Activated CD4-positive, alpha-beta T cell treated with anti-CD3 and anti-CD28 coated beads, Interleukin-2, Interleukin-6, amounts not matched to agents 100 ng/mL and 50 ng/mL, durations not matched to agents 16 hours and 8 hours (primary cell): Measurements from ENCODE around the gene SLC25A13.
"Not testable (repeated sequence)": the region's sequence is repeated elsewhere in the genome, so short reads cannot be mapped to it uniquely, and the experiment has no call there.

Experiments used
- DNase-seq: peaks from one replicate; pipeline ENCODE4 v3.0.0-alpha.2; 2020

SLC25A13 gene

GRCh38 chr7:96293911-96294310 lies 28.0 kb downstream of the SLC25A13 start:
- DNase-seq: not testable (repeated sequence)

DNA sequence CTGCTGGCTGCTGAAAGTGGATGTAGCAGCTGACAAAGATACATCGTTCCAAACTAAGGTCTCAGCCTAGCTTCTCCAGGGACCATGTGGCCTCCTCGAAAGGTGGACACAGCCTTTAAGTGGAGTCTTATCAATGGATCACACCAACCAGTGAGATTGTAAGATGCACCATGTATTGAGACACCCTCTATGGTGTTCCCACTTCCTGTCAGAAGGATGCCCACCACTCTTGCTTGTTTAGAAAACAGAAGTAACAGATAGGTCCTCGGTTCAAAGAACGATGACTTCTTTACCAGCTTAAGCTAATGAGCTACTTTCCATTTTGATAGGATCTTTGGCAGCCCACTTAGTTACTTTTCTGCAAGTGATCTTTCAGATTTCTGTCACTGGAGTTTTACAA lies 34.3 kb downstream of the SLC25A13 start:
- no peak for DNase-seq

DNA sequence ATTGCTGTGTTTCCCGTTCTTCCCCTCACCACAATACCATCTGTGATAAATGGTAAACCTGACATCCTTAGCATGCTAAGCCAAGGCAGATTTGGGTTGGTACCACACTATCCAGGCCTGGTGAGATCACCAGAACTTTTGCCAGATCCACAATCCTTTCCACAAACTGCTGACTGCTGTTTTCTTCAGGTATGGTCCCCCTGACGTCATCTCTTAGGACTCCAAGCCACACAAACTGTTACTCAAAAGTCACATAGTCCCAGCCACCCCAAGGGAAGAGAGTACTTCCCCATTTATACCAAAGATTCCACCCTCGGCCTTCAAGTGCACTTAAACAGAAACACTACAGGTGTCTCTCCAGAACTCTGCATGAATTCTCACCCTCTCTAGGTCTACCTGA lies 34.8 kb downstream of the SLC25A13 start:
- no peak for DNase-seq

GRCh38 chr7:96285579-96285978 lies 36.3 kb downstream of the SLC25A13 start:
- peak; percentile 68 for DNase-seq

GRCh38 chr7:96284835-96285234 lies 37.1 kb downstream of the SLC25A13 start:
- peak; percentile 60 for DNase-seq

DNA sequence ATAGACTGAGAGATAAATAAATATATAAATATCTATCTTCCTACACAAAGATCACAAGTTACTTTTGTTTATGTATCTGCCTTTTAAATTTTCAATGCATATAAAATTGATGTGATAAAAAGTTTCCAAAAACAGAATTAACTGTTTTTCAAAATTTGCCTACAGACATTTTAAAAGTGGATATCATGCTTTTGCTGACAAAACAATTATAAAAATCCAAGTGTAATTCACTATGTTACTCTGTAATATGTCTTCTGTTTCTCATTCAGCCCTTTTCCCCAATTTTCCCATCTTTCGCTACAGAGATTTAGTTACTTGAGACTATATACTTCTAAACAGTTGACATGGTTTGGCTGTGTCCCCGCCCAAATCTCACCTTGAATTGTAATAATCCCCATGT lies 37.7 kb downstream of the SLC25A13 start:
- DNase-seq: no peak

DNA sequence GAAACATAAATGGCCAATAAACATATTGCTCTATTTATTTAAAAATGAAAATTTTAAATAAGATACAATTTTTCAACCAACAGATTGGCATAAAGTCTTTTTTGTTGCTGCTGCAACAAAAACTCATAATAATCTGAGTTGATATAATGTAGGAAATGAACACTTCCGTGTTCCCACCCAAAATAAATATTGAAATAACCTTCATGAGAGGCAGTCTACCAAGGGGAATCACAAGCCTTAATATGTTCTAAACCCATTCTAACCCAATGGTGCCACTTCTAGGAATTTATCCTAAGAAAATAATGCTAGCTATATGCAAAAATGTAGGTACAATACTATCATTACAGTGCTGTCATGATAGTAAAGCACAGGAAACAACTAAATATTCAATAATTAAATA lies 39.1 kb downstream of the SLC25A13 start:
- no peak for DNase-seq

DNA sequence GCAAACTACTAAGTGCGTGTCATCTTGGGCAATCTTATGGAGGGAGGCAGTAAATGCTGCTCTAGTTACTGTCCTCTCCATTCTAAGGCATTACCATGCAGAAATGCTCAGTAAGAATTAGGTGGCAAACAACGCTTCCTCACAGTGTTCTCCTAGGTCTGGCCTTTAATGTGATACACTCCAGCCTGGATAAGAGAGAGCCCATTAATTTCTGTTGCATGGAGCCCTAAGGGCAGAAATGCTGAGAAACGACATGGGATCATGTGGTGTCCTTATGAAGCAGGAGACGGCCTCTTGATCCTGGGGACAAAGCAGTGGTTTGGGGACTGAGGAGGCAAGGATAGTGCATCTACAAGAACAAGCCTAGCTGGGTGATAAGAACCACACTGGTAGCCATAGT lies 44.0 kb downstream of the SLC25A13 start:
- no peak for DNase-seq

DNA sequence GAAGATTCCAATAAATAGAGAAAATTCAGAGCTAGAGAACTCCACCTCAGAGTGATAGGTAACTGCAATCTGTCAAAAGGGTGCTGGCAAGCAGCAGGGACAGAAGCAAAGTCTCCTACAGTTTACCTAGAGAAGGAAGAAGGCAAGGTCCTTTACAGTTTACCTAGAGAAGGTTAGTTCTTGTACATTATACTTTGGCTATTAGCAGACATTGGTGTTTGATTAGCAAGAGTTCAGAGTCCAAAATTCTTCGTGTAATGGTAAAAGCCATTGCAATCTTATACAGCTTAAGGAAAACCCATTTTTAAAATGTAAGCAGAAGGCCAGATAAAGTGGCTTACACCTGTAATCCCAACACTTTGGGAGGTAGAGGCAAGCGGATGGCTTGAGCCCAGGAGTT lies 45.9 kb downstream of the SLC25A13 start:
- DNase-seq: no peak

DNA sequence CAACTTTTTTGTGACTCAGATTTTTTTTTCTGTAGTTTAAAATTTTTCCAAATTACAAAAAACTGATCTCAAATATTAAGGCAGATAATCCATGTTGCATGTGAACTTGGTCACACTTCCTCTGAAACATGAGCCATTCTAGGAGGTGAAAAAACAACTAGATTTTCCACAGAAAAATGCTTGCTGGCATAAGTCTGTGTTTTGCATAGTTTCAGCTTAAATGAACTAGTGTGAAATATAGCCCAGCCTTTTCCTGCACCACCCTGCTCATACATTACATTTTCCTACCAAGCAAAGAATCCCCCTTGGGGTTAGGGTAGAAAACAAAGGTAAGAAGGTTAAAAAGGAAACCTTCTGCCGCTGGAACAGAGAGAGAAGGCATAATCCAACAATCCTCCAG lies 48.2 kb downstream of the SLC25A13 start:
- no peak for DNase-seq

- no peak for DNase-seq
Measured at GRCh38 chr7:96269246-96269994, 52.5 kb downstream of the SLC25A13 start.

DNA sequence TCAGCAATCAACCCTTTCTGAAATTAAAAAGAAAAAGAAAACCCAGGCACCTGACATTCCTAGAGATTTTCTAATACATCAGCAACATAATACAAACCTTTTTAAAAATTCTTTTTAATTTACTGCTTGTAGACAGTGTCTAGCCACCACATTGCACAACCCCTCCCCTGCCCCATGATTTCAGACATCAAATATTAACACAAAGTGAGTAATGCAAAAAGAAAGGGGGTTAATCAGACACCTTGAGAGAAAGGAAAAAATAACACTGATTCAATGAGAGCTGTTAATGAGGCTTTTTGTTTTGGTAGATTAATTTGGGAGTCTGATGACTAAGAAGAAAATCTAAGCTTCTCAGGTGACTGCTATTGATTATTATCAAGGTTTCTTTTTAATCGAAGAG lies 55.3 kb downstream of the SLC25A13 start:
- no peak for DNase-seq

GRCh38 chr7:96266015-96266414 lies 55.9 kb downstream of the SLC25A13 start:
- DNase-seq: no peak

DNA sequence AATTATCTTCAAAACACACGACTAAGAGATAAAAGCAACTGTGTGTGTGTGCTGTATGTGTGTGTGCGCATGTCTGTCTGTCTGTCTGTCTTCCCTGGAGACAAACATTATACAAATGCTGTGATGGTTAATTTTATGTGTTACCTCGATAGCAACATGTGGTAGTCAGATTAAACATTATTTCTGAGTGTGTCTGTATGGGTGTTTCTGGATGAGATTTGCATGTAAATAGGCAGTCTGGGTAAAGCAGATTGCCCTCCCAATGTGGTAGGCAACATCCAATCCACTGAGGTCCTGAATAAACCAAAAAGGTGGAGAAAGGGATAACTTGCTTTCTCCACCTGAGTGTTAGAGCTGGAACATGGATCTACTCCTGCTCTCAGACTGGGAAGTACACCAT lies 67.9 kb downstream of the SLC25A13 start:
- no peak for DNase-seq

DNA sequence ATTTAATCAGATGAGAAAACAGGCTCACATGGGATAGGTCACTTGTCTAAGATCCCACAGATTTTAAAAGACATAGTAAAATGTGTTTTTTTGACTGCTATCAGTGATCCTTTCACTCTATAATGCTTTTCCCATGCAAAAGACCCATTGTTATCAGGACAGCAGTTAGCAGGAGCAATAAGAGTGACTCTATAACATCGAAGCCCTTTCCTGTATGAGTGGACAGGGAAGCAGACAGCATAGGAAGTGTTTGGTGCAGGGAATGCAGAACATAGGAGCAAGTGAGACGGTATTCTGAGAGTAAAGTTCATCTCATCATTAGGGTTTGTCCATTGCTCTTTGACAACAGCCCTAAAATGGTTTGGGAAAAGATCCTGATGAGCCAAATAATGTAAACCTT lies 68.5 kb downstream of the SLC25A13 start:
- no peak for DNase-seq

- DNase-seq: no peak
Measured at GRCh38 chr7:96250776-96251361, 71.0 kb downstream of the SLC25A13 start.

GRCh38 chr7:96248405-96248804 lies 73.5 kb downstream of the SLC25A13 start:
- no peak for DNase-seq

DNA sequence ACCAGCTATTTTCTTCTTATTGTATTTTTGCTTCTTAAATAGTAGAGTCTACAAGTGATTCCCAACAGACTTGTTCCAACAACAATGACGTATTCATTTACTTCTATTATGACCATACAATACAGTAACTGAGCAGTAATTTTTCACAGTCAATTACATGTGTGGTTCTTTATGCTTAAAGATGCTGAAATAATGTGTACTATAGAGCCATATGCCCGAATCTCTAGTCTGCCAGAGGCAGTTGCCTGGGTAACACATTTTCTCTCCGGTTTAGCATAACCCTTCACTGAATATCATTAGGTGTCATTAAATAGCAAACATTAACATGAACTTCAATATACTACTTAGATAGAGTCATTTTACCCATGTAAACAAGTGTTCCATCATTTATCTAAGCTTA lies 75.0 kb downstream of the SLC25A13 start:
- DNase-seq: no peak

DNA sequence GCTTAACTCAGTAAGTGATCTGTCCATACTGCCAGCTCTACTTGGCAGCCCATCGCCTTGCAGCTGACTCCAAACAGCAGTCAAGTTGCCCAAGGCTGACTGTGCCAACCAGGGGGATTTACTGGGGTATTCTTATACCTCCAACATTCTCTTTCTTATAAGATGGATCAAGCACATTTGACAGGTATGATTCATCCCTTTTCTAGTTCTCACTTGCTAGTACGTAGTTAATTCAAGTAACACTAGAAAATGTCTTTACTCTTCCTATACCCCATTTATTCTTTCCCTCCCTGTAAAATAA lies 77.0 kb downstream of the SLC25A13 start:
- no peak for DNase-seq

- no peak for DNase-seq
Measured at GRCh38 chr7:96244244-96244991, 77.5 kb downstream of the SLC25A13 start.

GRCh38 chr7:96243241-96243640 lies 78.7 kb downstream of the SLC25A13 start:
- no peak for DNase-seq

DNA sequence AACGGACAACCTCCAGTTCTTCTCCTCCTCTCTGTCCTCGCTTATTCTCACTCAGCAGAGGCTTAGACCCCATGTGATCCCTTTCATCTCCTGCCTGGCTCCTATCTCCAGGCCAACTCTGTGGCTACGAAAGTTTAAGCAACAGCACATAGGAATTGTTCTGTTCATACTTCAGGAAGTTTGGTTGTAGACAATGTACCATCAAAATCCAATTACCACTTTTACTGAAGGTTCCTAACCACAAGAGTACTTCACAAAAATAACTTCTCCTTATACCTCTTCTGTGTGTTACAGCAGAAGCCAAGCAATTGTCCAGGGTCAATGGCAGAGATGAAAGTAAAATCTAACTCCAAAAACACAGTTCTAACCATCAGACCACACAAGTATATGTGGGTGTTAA lies 80.0 kb downstream of the SLC25A13 start:
- no peak for DNase-seq

DNA sequence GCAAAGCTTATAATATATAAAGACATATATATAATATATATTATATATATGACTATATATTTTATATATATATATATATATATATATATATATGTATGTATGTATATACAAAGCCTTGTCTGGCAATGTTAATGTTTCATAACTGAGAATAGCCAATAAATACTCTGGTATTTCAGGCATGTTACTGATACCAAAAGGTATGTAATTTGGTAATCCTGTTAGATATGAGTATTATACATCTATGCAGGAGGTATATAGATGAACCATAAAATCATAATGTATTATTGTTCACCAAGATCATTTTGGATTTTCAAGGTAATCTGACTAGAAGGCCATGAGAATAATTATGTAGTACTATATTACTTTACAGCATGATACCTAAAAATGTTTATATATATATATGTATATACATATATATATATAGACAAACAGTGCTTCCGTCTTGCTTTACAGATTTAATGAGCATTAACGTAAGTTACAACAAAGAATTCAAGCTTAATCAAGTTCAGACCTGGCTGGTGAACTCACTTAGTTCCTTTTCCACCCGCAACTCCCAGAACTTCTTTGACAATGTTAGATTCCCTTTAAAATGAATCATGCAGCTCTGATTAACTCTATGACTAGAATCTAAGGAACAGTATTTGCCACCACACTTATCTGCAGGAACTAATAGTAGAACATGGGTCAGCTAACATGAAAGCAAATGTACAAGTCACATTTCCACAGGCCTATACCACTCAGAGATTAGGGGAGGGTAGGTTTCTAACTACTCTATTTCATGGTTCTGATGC lies 82.7 kb downstream of the SLC25A13 start:
- no peak for DNase-seq

GRCh38 chr7:96238474-96238873 lies 83.4 kb downstream of the SLC25A13 start:
- no peak for DNase-seq
